GM13976 (cell line): Measurements from ENCODE around the gene THBS1.

ENCODE experiments used
- DNase-seq: peaks from one replicate; pipeline ENCODE4 v3.0.0; 2012; ENCODE audit warnings: low spot score
- in situ Hi-C: fragments of 300-500 bp; cut with MboI; formaldehyde crosslinking; loops from one replicate; pipeline ENCODE4 v1.12.0; 2022; ENCODE audit warnings: low sequenced_read_pairs, mixed read lengths, inconsistent platforms; ENCODE audit not compliant: unreplicated experiment
- TF ChIP-seq, protein P1 (sequence below): IDR thresholded peaks from 2 replicates; pipeline ENCODE4 v1.5.1; 2012; ENCODE audit warnings: borderline replicate concordance, mild to moderate bottlenecking; ENCODE audit not compliant: insufficient read depth; ENCODE audit errors: extremely low read depth, missing control alignments, control extremely low read depth

Gene THBS1

DNA sequence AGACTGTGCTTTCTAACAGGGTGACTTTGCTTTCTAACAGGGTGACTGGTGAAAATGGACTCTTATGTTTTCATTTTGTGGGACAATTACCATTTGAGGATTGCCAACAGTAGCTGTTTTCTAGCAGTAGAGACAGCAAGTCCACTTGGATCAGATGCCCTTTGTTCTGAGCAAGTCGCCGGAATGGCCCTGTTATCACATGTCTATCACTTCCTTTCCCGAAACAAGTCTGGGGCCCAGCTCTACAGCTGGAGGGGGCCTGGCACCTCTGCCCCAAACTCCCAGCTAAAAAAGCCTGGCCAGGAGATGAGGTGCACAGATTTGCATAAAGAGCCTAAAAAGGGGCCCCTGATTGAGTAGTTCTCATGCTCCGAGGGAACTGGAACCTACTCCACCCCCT is 44.6 kb downstream of the THBS1 start:
- in situ Hi-C loops = no loop called here
- DNase-seq = no peak
- TF ChIP-seq, protein P1, sequence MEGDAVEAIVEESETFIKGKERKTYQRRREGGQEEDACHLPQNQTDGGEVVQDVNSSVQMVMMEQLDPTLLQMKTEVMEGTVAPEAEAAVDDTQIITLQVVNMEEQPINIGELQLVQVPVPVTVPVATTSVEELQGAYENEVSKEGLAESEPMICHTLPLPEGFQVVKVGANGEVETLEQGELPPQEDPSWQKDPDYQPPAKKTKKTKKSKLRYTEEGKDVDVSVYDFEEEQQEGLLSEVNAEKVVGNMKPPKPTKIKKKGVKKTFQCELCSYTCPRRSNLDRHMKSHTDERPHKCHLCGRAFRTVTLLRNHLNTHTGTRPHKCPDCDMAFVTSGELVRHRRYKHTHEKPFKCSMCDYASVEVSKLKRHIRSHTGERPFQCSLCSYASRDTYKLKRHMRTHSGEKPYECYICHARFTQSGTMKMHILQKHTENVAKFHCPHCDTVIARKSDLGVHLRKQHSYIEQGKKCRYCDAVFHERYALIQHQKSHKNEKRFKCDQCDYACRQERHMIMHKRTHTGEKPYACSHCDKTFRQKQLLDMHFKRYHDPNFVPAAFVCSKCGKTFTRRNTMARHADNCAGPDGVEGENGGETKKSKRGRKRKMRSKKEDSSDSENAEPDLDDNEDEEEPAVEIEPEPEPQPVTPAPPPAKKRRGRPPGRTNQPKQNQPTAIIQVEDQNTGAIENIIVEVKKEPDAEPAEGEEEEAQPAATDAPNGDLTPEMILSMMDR = no peak

DNA sequence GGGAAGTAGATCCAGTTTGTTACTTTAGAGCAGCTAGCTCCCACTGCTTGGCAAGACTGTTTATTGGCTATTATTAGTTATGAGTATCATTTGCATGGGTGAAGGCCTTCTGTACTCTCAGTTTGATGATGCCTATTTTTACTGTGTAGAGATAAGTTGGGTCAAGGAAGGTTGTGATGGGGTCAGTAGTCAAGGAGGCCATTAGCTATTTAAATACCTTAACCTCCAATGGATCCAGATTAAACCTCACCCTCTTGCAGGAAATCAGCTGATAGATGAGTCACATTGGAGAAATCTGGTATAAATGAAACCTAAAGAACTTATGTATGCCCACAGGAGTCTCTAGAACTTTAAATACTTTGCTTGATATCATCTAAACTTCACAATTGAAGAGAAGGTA is 45.0 kb downstream of the THBS1 start:
- no peak for DNase-seq
- in situ Hi-C loops = no loop called here
- TF ChIP-seq, protein P1 = no peak

DNA sequence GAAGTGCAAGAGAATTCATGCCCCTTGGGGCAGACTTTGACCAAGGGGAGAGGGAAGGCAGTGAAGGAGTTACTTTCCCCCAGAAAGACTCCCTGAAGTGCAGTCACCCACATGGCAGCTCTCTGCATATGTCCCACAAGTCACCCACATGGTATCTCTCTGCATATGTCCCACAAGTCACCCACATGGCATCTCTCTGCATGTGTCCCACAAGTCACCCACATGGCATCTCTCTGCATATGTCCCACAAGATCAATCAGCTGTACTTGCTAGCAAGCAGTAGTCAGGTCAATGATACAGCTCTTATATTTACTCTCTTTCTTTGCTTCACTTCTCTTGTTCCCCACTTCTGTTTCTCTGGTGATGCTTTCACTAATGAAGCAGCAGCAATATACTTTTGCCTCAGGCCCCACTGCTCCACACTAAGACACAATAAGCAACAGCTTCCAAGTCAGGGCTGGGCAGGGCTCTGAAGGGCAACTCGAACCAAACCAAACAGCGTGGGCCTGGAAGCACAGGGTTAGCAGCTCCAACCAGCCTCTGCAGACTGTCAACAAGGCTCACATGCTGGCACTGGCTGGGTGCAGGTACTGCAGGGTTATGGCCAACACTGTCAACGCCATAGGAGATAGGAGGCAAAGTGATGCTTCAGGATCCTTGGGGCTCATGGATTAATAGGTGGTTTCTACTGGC is 46.7 kb downstream of the THBS1 start:
- in situ Hi-C loops = no loop called here
- DNase-seq = no peak
- TF ChIP-seq, protein P1 = no peak

DNA sequence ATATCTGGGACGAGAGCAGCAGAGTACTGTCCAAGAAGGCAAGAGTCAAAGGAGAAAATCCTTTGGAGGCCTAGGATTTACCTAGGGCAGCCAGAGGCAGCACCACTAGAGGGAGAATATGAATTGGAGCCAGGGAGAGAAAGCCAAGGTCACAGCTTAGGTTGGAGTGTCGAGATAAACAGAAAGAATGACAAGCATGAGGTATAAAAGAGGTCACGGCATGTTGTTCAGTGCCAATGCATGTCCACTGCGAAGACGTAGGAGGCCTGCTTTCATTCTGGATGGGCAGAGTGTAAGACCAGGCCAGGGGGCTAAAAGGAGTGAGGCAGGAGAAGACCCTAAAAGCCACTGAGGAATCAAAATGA is 47.2 kb downstream of the THBS1 start:
- in situ Hi-C loops = no loop called here
- TF ChIP-seq, protein P1 = no peak

DNA sequence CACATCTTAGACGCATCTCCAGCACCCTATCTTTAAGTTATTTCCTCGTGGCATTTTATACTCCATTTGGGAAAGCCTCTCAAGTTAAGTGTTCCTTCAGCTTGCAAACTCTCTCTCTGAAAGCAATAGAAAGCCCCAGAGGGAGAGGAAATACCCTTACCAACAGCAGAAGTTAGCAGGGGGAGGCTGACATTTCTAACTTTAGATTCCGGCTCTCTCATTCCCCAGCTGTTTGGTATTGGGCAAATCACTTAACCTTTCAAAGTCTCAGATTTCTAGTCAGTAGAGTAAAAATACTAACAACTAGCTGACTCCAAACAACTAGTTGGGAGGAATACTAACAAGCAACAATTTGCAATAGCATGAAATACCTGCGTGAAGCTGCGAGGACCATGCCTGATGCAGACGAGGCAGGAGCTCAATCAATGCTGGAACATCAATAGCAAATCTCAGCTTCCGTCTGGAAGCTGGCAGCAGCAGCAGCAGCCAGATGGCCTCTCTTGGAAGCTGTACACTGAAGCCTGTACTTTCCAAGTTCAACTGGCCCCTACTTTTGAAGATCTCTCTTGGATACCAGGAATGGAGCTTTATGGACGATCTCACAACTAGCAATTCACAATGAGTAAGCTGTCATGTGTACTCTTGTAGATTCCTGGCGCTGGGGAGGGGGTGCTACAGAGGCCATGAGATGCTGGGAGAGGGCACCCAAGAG is 47.8 kb downstream of the THBS1 start:
- in situ Hi-C loops = no loop called here
- TF ChIP-seq, protein P1 = no peak
- DNase-seq = no peak

More for the DNA sequence above, 47.2 kb downstream of the THBS1 start:
- DNase-seq = no peak

DNA sequence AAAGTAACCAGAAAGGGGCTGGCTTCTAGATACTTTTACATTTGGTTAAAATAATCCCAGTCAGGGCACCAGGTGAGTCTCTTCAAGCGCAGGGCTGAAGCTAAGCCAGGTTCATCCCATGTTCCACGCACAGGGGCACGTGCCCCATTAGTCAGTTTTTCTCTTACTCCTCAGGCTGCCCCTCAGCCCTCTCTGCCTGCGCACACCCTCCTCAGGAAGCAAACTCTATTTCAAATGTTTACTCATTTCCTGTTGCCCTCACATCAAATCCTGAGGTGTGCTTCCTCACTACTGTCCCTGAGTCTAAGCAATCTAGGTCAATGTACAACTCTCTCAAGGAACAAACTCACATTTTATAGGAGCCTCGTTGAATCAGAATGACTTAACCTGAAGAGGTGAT is 48.5 kb downstream of the THBS1 start:
- in situ Hi-C loops = no loop called here
- no peak for DNase-seq
- TF ChIP-seq, protein P1 = no peak

DNA sequence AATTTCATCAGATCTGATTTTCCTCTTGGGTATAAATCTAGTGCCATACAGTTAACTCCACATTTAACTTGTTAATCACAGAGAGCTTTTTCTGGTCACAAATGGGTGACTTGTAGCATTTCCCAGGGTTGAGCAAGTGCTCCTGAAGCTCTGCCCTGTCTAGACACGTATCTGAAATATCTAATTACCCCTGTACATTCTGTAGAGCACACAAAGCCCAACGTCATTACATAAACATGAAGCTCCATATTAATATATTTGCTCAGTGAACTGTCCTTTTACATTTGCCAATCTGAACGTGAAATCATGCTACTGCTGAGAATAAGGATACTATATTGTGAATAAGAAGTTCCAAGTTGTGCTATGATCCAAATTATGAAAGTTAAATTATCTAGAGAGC is 49.0 kb downstream of the THBS1 start:
- no peak for DNase-seq
- in situ Hi-C loops = no loop called here
- TF ChIP-seq, protein P1 = no peak
